Measurements from ENCODE around the gene USP49. TPM values are rescaled to one million over a fixed set of nuclear protein-coding genes. Genes with fewer than 3 reads are reported as not detected.

The USP49 gene
- total and polyA plus RNA-seq, 2 of the 13 experiments (the other 11 are each of a cell fraction or from before 2014, with no cell fraction given): 2.9 to 4.3 TPM

- TF ChIP-seq AFF4 (CRISPR knock-in tag; IDR thresholded peaks at IDR 0.05): no peak
- TF ChIP-seq TERF1 (CRISPR knock-in tag; IDR thresholded peaks at IDR 0.05): 0 out of 2 replicates have a peak, but pooled peaks have one; percentile 35
- no peak; the same call in 1 of the 2 replicates for TF ChIP-seq ZMYM4 (CRISPR knock-in tag; IDR thresholded peaks at IDR 0.05)
- no peak for TF ChIP-seq ELF3 (CRISPR knock-in tag; IDR thresholded peaks at IDR 0.05)
- TF ChIP-seq ZFP82 (CRISPR knock-in tag; IDR thresholded peaks at IDR 0.05; ENCODE audit: borderline replicate concordance): peak; percentile 85; the same call in 1 of the 2 replicates
- TF ChIP-seq ZBTB49 (CRISPR knock-in tag; IDR thresholded peaks at IDR 0.05; ENCODE audit: borderline replicate concordance): no peak
- no peak for TF ChIP-seq PHB2 (IDR thresholded peaks at IDR 0.05; ENCODE audit: partially characterized antibody)
- TF ChIP-seq NAIF1 (CRISPR knock-in tag; IDR thresholded peaks at IDR 0.05; ENCODE audit: borderline replicate concordance): no peak; the same call in 1 of the 2 replicates
- TF ChIP-seq RFX3 (CRISPR knock-in tag; IDR thresholded peaks at IDR 0.05): no peak
- peak; percentile 79; the same call in 1 of the 2 replicates for TF ChIP-seq ZNF766 (CRISPR knock-in tag; IDR thresholded peaks at IDR 0.05; ENCODE audit: borderline replicate concordance)
- no peak for TF ChIP-seq NFAT5 (CRISPR knock-in tag; IDR thresholded peaks at IDR 0.05)
- no peak for TF ChIP-seq ZNF629 (CRISPR knock-in tag; conservative IDR thresholded peaks at IDR 0.05)
- no peak for TF ChIP-seq CREM (IDR thresholded peaks at IDR 0.05)
- TF ChIP-seq CREM (CRISPR knock-in tag; IDR thresholded peaks at IDR 0.05): no peak; the same call in 1 of the 2 replicates
- no peak for TF ChIP-seq DPF2 (CRISPR knock-in tag; IDR thresholded peaks at IDR 0.05; ENCODE audit: borderline replicate concordance, low read depth)
- TF ChIP-seq PCBP2 (optimal IDR thresholded peaks at IDR 0.05; ENCODE audit: low read depth, low read length, poor library complexity, severe bottlenecking): no peak
These were observed 108.5 kb downstream of the USP49 start (continued) for GRCh38 chr6:41786451-41787218.
